OCI-LY7 (cell line): ENCODE measurements around the gene RNF168. TPM values are rescaled to one million over a fixed set of nuclear protein-coding genes. Genes with fewer than 3 reads are reported as not detected.
A peak's percentile ranks its signal among the peaks of the same experiment; 100 is the strongest.

Experiments used
- BruUV-seq: library from RNA; stranded (reverse); fragments of 400-500 nt; replicated peaks from 2 replicates; lab custom pipeline; 2021; lab: Mats Ljungman, UMichigan
- CTCF ChIA-PET: fragments of 300-600 bp; sonication (Branson Sonifier 250); formaldehyde crosslinking; loops from one replicate; lab custom pipeline; 2022; ENCODE audit warnings: antibody characterized with exemption; ENCODE audit not compliant: unreplicated experiment; lab: Charles Lee
- POLR2A ChIA-PET: fragments of 300-600 bp; sonication (Branson Sonifier 250); formaldehyde crosslinking; loops from one replicate; lab custom pipeline; 2022; ENCODE audit warnings: antibody characterized with exemption; lab: Charles Lee
- DNase-seq: peaks from one replicate; pipeline ENCODE4 v3.0.0-alpha.2; 2015; ENCODE audit warnings: low spot score
- H2AFZ ChIP-seq: fragments of 200-600 bp; sonication (generic), shearing (Covaris generic); 2 replicates; pipeline ENCODE4 v1.6.1; 2014; ENCODE audit warnings: mild to moderate bottlenecking, antibody characterized with exemption, low read length, moderate library complexity
- H3K27ac ChIP-seq: fragments of 200-600 bp; sonication (generic); 2 replicates; pipeline ENCODE4 v1.5.1; 2014; ENCODE audit warnings: mixed run types, low read depth, mild to moderate bottlenecking, moderate library complexity, low read length, inconsistent platforms; ENCODE audit not compliant: poor library complexity, severe bottlenecking
- H3K36me3 ChIP-seq: fragments of 200-600 bp; sonication (generic); 2 replicates; pipeline ENCODE4 v1.6.1; 2014; ENCODE audit warnings: mild to moderate bottlenecking, antibody characterized with exemption, low read length, moderate library complexity, mixed read lengths; ENCODE audit not compliant: insufficient read depth
- H3K4me1 ChIP-seq: fragments of 200-600 bp; sonication (generic); 2 replicates; pipeline ENCODE4 v1.5.1; 2014; ENCODE audit warnings: mild to moderate bottlenecking, low read length; ENCODE audit not compliant: insufficient read depth, poor library complexity, severe bottlenecking
- H3K4me2 ChIP-seq: fragments of 200-600 bp; sonication (generic); 2 replicates; pipeline ENCODE4 v1.6.1; 2014; ENCODE audit warnings: mild to moderate bottlenecking, low read length
- H3K4me3 ChIP-seq: fragments of 200-600 bp; sonication (generic); 2 replicates; pipeline ENCODE4 v1.5.1; 2014; ENCODE audit warnings: mild to moderate bottlenecking, low read depth, low read length; ENCODE audit not compliant: poor library complexity, severe bottlenecking
- H3K79me2 ChIP-seq: fragments of 200-600 bp; sonication (generic); 2 replicates; pipeline ENCODE4 v1.6.1; 2016; ENCODE audit warnings: low read depth, mild to moderate bottlenecking, low read length, moderate library complexity, mixed read lengths; ENCODE audit not compliant: insufficient read depth
- H3K9me2 ChIP-seq: fragments of 200-600 bp; sonication (generic); 2 replicates; pipeline ENCODE4 v1.6.1; 2016; ENCODE audit warnings: mild to moderate bottlenecking, low read length, mixed read lengths; ENCODE audit not compliant: insufficient read depth
- H3K9me3 ChIP-seq: fragments of 200-600 bp; sonication (generic); 2 replicates; pipeline ENCODE4 v1.6.1; 2014; ENCODE audit warnings: mild to moderate bottlenecking, mixed run types, low read length, mixed read lengths
- H4K20me1 ChIP-seq: fragments of 200-600 bp; sonication (generic); 2 replicates; pipeline ENCODE4 v1.6.1; 2014; ENCODE audit warnings: mild to moderate bottlenecking, antibody characterized with exemption, low read length, moderate library complexity, mixed read lengths; ENCODE audit not compliant: insufficient read depth
- EZH2phosphoT487 ChIP-seq: fragments of 200-600 bp; sonication (generic); IDR thresholded peaks from 2 replicates; pipeline ENCODE4 v1.6.1; 2018; ENCODE audit warnings: low read depth, borderline replicate concordance, mild to moderate bottlenecking, mixed run types, antibody characterized with exemption, low read length, moderate library complexity, mixed read lengths
- intact Hi-C: fragments of 100-400 bp; cut with micrococcal nuclease; formaldehyde crosslinking; loops from one replicate; pipeline ENCODE4 v1.10.0; 2022; ENCODE audit not compliant: unreplicated experiment
- total RNA-seq, 2 experiments: library from RNA; depleted of rRNA in 1 of 2; stranded (reverse); fragments of >200 nt in 1 of 2; shearing (Covaris generic) in 1 of 2; gene quantifications; 2 replicates each; pipeline ENCODE4 v1.2.3, GENCODE V29; 2014 to 2022
- TF ChIP-seq, protein P1 (sequence below): fragments of 200-600 bp; sonication (generic); conservative IDR thresholded peaks from 2 replicates; pipeline ENCODE4 v1.5.1; 2014; ENCODE audit warnings: mild to moderate bottlenecking, antibody characterized with exemption, low read length, moderate library complexity, mixed read lengths

RNF168 gene
- total RNA-seq, 2 experiments from 2014 or later = 31.3 to 38.1 TPM

DNA sequence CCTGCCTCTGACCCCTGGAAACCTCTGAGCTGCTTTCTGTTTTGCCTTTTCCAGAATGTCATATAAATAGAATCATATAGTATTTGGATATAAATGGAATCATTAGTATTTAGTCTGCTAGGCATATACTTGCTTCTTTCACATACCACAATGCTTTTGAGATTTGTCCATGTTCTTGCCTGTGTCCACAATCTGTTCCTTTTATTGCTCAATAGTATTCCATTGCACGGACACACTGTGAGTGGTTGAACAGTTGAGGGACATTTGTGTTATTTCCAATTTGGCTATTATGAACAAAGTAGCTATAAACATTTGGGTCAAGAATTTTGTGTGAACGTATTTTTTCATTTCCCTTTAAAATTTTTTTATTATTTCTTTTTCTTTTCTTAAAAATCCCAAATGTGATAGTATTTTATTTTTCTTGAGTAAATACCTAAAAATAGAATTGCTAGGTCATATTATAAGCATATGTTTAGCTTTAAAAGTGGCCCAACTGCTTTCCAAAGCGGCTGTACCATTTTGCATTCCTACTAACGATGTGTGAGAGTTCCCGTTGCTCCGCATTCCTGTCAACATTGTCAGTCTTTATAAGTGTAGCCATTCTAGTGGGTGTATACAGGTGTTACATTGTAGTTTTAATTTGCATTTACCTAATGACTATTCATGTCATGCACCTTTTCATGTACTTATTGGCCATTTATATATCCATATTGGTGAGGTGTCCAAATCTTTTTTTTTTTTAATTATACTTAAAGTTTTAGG lies 38.3 kb upstream of the RNF168 start:
- DNase-seq = no peak
- H3K9me2 ChIP-seq = no peaks in the 10 kb centered on the region
- intact Hi-C loops = no loop called here
- H3K27ac ChIP-seq = no peak overlapping the region
- H2AFZ ChIP-seq = no peak overlapping the region
- H3K4me3 ChIP-seq = no peak overlapping the region
- no peaks in the 10 kb centered on the region for H3K4me1 ChIP-seq
- no peak for TF ChIP-seq EZH2phosphoT487
- TF ChIP-seq, protein P1, sequence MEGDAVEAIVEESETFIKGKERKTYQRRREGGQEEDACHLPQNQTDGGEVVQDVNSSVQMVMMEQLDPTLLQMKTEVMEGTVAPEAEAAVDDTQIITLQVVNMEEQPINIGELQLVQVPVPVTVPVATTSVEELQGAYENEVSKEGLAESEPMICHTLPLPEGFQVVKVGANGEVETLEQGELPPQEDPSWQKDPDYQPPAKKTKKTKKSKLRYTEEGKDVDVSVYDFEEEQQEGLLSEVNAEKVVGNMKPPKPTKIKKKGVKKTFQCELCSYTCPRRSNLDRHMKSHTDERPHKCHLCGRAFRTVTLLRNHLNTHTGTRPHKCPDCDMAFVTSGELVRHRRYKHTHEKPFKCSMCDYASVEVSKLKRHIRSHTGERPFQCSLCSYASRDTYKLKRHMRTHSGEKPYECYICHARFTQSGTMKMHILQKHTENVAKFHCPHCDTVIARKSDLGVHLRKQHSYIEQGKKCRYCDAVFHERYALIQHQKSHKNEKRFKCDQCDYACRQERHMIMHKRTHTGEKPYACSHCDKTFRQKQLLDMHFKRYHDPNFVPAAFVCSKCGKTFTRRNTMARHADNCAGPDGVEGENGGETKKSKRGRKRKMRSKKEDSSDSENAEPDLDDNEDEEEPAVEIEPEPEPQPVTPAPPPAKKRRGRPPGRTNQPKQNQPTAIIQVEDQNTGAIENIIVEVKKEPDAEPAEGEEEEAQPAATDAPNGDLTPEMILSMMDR = no peak
- H3K79me2 ChIP-seq = no peaks in the 10 kb centered on the region
- H4K20me1 ChIP-seq = no peaks in the 10 kb centered on the region
- no TSS peak for BruUV-seq
- ChIA-PET POLR2A (interaction anchor here (0.6 to 0.8 kb wide), 4 partner anchors 10 to 217 kb away, joined by 3 to 5 read pairs (median 4); no protein-coding TSS in a partner anchor), CTCF (no interaction called here)
- H3K4me2 ChIP-seq = no peak overlapping the region
- no peaks in the 10 kb centered on the region for H3K9me3 ChIP-seq
- no peaks in the 10 kb centered on the region for H3K36me3 ChIP-seq

GRCh38 chr3:196537319-196537984 lies 33.9 kb upstream of the RNF168 start:
- no TSS peak for BruUV-seq
- Histone ChIP-seq H3K27ac (no peak overlapping the region), H4K20me1 (no peaks in the 10 kb centered on the region), H3K9me3 (no peaks in the 10 kb centered on the region), H3K4me3 (no peak overlapping the region), H3K9me2 (no peaks in the 10 kb centered on the region), H3K36me3 (no peaks in the 10 kb centered on the region), H3K4me1 (no peaks in the 10 kb centered on the region), H2AFZ (no peak overlapping the region), H3K4me2 (no peak overlapping the region), H3K79me2 (no peaks in the 10 kb centered on the region)
- TF ChIP-seq, protein P1 = peak; percentile 86
- TF ChIP-seq EZH2phosphoT487 = no peak
- intact Hi-C loops = no loop called here
- ChIA-PET POLR2A (no interaction called here), CTCF (no interaction called here)
- peak; percentile 32 for DNase-seq

GRCh38 chr3:196533260-196533681 lies 29.7 kb upstream of the RNF168 start:
- Histone ChIP-seq H3K9me3 (no peaks in the 10 kb centered on the region; the same call in 1 of the 2 replicates), H2AFZ (no peak overlapping the region), H3K79me2 (no peaks in the 10 kb centered on the region), H3K4me3 (no peak overlapping the region), H3K27ac (no peak overlapping the region), H3K4me1 (no peaks in the 10 kb centered on the region), H3K36me3 (no peaks in the 10 kb centered on the region), H3K4me2 (no peak overlapping the region), H3K9me2 (no peaks in the 10 kb centered on the region), H4K20me1 (no peaks in the 10 kb centered on the region)
- POLR2A ChIA-PET = no interaction called here
- TF ChIP-seq, protein P1 = no peak
- TF ChIP-seq EZH2phosphoT487 = no peak
- no TSS peak for BruUV-seq
- no peak for DNase-seq
- intact Hi-C loops = no loop called here
- CTCF ChIA-PET = no interaction called here
